Measurements from ENCODE around the gene MELTF. TPM values are rescaled to one million over a fixed set of nuclear protein-coding genes. Genes with fewer than 3 reads are reported as not detected.

The MELTF gene
- total RNA-seq, 1 donor from 2014 or later: 33.8 TPM

DNA sequence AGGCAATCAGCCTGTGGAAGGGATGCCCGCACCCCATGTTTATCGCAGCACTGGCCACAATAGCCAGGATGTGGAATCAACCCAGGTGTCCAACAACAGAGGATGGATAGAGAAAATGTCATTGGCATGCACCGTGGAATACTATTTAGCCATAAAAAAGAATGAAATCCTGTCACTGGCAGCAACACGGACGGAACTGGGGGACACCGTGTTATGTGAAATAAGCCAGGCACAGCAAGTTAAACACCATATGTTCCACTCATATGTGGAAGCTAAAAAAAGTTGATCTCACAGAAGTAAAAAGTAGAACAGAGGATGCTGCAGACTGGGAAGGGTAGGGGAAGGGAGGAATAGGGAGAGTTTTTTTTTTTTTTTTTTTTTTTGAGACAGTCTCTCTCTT lies 15.6 kb downstream of the MELTF start:
- no peaks in the 10 kb centered on the region for H3K36me3 ChIP-seq (ENCODE audit: control insufficient read depth, insufficient read depth, low read length)
- H3K27me3 ChIP-seq (ENCODE audit: control insufficient read depth, insufficient read depth, low read length): peaks cover 2% of the 10 kb centered on the region
- TF ChIP-seq, protein P1, sequence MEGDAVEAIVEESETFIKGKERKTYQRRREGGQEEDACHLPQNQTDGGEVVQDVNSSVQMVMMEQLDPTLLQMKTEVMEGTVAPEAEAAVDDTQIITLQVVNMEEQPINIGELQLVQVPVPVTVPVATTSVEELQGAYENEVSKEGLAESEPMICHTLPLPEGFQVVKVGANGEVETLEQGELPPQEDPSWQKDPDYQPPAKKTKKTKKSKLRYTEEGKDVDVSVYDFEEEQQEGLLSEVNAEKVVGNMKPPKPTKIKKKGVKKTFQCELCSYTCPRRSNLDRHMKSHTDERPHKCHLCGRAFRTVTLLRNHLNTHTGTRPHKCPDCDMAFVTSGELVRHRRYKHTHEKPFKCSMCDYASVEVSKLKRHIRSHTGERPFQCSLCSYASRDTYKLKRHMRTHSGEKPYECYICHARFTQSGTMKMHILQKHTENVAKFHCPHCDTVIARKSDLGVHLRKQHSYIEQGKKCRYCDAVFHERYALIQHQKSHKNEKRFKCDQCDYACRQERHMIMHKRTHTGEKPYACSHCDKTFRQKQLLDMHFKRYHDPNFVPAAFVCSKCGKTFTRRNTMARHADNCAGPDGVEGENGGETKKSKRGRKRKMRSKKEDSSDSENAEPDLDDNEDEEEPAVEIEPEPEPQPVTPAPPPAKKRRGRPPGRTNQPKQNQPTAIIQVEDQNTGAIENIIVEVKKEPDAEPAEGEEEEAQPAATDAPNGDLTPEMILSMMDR (IDR thresholded peaks at IDR 0.05; ENCODE audit: insufficient read depth, low read length, poor library complexity, severe bottlenecking): no peak
- DNase-seq (ENCODE audit: low read depth): no peak
- H3K4me3 ChIP-seq (ENCODE audit: low read depth, low read length): no peak overlapping the region

GRCh38 chr3:197012540-197012883 lies 17.1 kb downstream of the MELTF start:
- peaks cover 7% of the 10 kb centered on the region for H3K27me3 ChIP-seq (ENCODE audit: control insufficient read depth, insufficient read depth, low read length)
- H3K4me3 ChIP-seq (ENCODE audit: low read depth, low read length): no peak overlapping the region
- no peaks in the 10 kb centered on the region for H3K36me3 ChIP-seq (ENCODE audit: control insufficient read depth, insufficient read depth, low read length)
- DNase-seq (ENCODE audit: low read depth): no peak
- TF ChIP-seq, protein P1 (IDR thresholded peaks at IDR 0.05; ENCODE audit: insufficient read depth, low read length, poor library complexity, severe bottlenecking): no peak

- TF ChIP-seq, protein P1 (IDR thresholded peaks at IDR 0.05; ENCODE audit: insufficient read depth, low read length, poor library complexity, severe bottlenecking): no peak
- Histone ChIP-seq H3K36me3 (ENCODE audit: control insufficient read depth, insufficient read depth, low read length) (no peaks in the 10 kb centered on the region), H3K27me3 (ENCODE audit: control insufficient read depth, insufficient read depth, low read length) (peaks cover 7% of the 10 kb centered on the region), H3K4me3 (ENCODE audit: low read depth, low read length) (no peak overlapping the region)
- DNase-seq (ENCODE audit: low read depth): no peak
These were observed 17.7 kb downstream of the MELTF start for GRCh38 chr3:197011780-197012539.

DNA sequence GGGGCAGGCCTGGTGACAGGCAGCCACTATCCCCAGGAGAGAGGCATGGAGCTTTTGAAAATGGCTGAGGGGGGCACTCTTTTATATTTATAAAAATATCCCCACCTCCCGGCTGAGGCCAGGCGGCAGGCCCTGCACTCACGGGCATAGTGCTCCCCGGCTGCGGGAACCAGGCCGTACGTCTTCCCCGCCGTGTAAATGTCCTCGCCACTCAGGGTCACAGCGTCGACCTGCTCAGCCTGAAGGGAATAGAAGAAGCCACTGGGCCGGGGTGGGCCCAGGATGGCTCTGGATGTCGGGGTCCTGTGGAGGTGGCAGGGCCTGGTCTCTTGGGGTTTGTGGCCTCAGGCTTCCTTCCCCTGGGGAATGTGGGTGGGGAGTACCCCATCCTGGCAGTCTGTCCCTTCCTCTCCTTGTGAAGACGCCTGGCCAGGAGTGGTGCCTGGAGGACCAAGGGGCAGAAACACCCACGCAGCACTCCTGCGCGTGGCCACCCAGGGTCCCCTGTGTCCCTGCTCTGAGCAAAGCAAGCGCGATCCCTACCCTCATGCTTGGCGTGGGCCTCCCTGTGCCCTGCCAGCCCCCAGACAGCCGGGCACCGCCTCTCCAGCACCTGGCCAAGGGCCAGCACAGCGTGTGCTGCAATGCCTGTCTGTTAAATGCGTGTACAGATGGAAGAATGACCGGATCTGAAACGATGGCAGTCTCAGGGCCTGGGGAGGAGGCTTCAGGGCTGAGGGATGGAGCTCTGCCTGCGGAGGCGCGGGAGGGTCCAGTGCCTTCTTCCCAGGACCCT lies 18.9 kb downstream of the MELTF start:
- H3K27me3 ChIP-seq (ENCODE audit: control insufficient read depth, insufficient read depth, low read length): peaks cover 7% of the 10 kb centered on the region
- TF ChIP-seq, protein P1 (IDR thresholded peaks at IDR 0.05; ENCODE audit: insufficient read depth, low read length, poor library complexity, severe bottlenecking): no peak
- no peak overlapping the region for H3K4me3 ChIP-seq (ENCODE audit: low read depth, low read length)
- DNase-seq (ENCODE audit: low read depth): no peak
- H3K36me3 ChIP-seq (ENCODE audit: control insufficient read depth, insufficient read depth, low read length): no peaks in the 10 kb centered on the region

GRCh38 chr3:197009532-197010019 lies 20.0 kb downstream of the MELTF start:
- H3K27me3 ChIP-seq (ENCODE audit: control insufficient read depth, insufficient read depth, low read length): peaks cover 4% of the 10 kb centered on the region
- no peaks in the 10 kb centered on the region for H3K36me3 ChIP-seq (ENCODE audit: control insufficient read depth, insufficient read depth, low read length)
- TF ChIP-seq, protein P1 (IDR thresholded peaks at IDR 0.05; ENCODE audit: insufficient read depth, low read length, poor library complexity, severe bottlenecking): no peak
- H3K4me3 ChIP-seq (ENCODE audit: low read depth, low read length): no peak overlapping the region
- DNase-seq (ENCODE audit: low read depth): no peak
